Measurements from ENCODE around the gene NDUFS6.

NDUFS6 gene

DNA sequence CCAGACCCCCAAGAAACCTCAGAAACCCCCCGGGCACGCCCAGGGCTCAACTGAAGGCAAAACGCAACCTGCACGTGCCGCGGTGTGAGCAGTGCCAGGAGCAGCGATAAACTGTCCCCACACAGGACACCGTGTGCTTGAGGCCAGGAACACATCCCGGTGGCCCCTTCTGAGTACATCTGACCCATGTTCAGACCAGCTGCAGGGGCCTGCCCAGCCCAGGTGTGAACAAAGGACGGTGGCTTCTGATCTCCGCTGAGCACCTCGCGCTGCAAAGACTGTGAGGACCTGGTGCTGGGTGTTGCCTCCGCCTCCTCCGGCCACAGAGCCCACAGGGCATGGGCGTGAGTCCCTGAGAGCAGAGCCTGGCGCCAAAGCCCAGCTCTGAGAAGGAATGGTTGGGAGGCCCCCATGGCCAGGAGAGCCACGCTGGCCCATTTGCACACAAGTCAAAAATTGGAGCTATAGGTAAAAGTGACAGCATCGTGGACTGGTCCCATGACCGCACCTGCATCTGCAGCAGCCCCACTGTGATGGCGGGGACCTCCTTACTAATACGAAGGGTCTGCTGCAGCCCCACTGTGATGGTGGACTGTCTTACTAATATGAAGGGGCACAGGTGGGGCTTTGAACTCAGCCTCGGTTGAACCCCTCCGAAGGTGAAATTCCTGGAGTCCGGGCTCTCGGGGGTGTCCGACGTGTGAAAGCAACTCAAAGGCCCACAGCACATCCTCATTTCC is 31.5 kb downstream of the NDUFS6 start:
- no peak for DNase-seq
- no peak for TF ChIP-seq CTCF (IDR thresholded peaks at IDR 0.05; ENCODE audit: low read depth, low read length)
- no peaks in the 10 kb centered on the region for H3K9me3 ChIP-seq (ENCODE audit: severe bottlenecking)
- H3K27ac ChIP-seq, result no peak overlapping the region
- H3K27me3 ChIP-seq (ENCODE audit: insufficient read depth, low read depth, severe bottlenecking), result no peaks in the 10 kb centered on the region
- H3K36me3 ChIP-seq, result peaks cover 6% of the 10 kb centered on the region
- no peak overlapping the region for H3K4me3 ChIP-seq (ENCODE audit: low read depth, low read length)

GRCh38 chr5:1833264-1834021 is 32.2 kb downstream of the NDUFS6 start:
- DNase-seq, result no peak
- no peaks in the 10 kb centered on the region for H3K27me3 ChIP-seq (ENCODE audit: insufficient read depth, low read depth, severe bottlenecking)
- H3K36me3 ChIP-seq, result peaks cover 4% of the 10 kb centered on the region
- H3K9me3 ChIP-seq (ENCODE audit: severe bottlenecking), result no peaks in the 10 kb centered on the region
- no peak overlapping the region for H3K4me3 ChIP-seq (ENCODE audit: low read depth, low read length)
- H3K27ac ChIP-seq, result no peak overlapping the region
- no peak for TF ChIP-seq CTCF (IDR thresholded peaks at IDR 0.05; ENCODE audit: low read depth, low read length)

DNA sequence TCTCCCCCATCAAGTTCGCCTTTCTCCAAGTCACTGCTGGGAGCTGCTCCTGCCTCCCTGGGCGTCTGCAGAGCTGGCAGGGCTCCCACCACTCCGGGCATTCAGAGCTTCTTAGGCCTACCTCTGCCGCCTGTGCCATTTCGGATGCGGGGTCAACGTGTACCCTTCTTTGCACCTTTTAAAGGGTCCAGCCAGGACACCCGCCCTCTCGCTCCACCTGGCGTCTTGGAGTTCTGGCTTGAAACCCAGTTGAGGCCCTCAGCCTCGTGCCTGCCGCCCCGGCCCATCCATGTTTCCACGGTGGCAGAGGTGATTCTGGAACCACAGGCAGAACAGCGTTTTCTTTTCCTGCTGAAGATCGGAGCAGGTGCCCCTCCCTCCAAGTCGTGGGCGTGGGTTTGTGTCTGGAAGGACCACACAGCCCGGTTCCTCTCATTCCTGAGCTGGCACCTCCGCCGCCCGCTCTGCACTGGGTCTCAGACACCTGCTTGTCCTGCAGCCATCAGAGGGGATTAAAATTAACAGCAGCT is 32.9 kb downstream of the NDUFS6 start:
- no peaks in the 10 kb centered on the region for H3K9me3 ChIP-seq (ENCODE audit: severe bottlenecking)
- H3K27ac ChIP-seq, result no peak overlapping the region
- H3K27me3 ChIP-seq (ENCODE audit: insufficient read depth, low read depth, severe bottlenecking), result no peaks in the 10 kb centered on the region
- DNase-seq, result no peak
- H3K36me3 ChIP-seq, result peaks cover 4% of the 10 kb centered on the region
- TF ChIP-seq CTCF (IDR thresholded peaks at IDR 0.05; ENCODE audit: low read depth, low read length), result no peak
- no peak overlapping the region for H3K4me3 ChIP-seq (ENCODE audit: low read depth, low read length)

- Histone ChIP-seq H3K9me3 (ENCODE audit: severe bottlenecking) (no peaks in the 10 kb centered on the region), H3K27ac (no peak overlapping the region), H3K27me3 (ENCODE audit: insufficient read depth, low read depth, severe bottlenecking) (no peaks in the 10 kb centered on the region), H3K36me3 (peaks cover 4% of the 10 kb centered on the region), H3K4me3 (ENCODE audit: low read depth, low read length) (no peak overlapping the region)
- DNase-seq, result no peak
- TF ChIP-seq CTCF (IDR thresholded peaks at IDR 0.05; ENCODE audit: low read depth, low read length), result no peak
Observed at GRCh38 chr5:1834721-1835429, 33.7 kb downstream of the NDUFS6 start.

GRCh38 chr5:1835431-1835830 is 34.2 kb downstream of the NDUFS6 start:
- Histone ChIP-seq H3K4me3 (ENCODE audit: low read depth, low read length) (no peak overlapping the region), H3K27me3 (ENCODE audit: insufficient read depth, low read depth, severe bottlenecking) (no peaks in the 10 kb centered on the region), H3K27ac (no peak overlapping the region), H3K36me3 (no peaks in the 10 kb centered on the region), H3K9me3 (ENCODE audit: severe bottlenecking) (no peaks in the 10 kb centered on the region)
- TF ChIP-seq CTCF (IDR thresholded peaks at IDR 0.05; ENCODE audit: low read depth, low read length), result no peak
- no peak for DNase-seq

Data from WERI-Rb-1 (cell line).